GM19395 (cell line): Measurements from ENCODE around the gene LRRFIP1.
"Not testable (repeated sequence)": the region's sequence is repeated elsewhere in the genome, so short reads cannot be mapped to it uniquely, and the experiment has no call there.

Source experiments
- ATAC-seq: cut with Tn5 transposase; IDR thresholded peaks from one replicate; pipeline ENCODE4 v1.9.1; 2021; ENCODE audit warnings: mild to moderate bottlenecking, moderate library complexity; ENCODE audit not compliant: unreplicated experiment

LRRFIP1 gene

GRCh38 chr2:237596520-237597195 is 30.7 kb upstream of the LRRFIP1 start:
- ATAC-seq, result no peak

GRCh38 chr2:237597196-237598145 is 29.9 kb upstream of the LRRFIP1 start:
- no peak for ATAC-seq

- ATAC-seq, result no peak
These were observed 28.7 kb upstream of the LRRFIP1 start for GRCh38 chr2:237598468-237599208.

GRCh38 chr2:237599465-237600110 is 27.8 kb upstream of the LRRFIP1 start:
- no peak for ATAC-seq

GRCh38 chr2:237600205-237600846 is 27.1 kb upstream of the LRRFIP1 start:
- ATAC-seq, result no peak

- no peak for ATAC-seq
These were observed 25.8 kb upstream of the LRRFIP1 start for GRCh38 chr2:237601453-237602116.

- no peak for ATAC-seq
These were observed 25.0 kb upstream of the LRRFIP1 start for GRCh38 chr2:237602409-237602808.

- ATAC-seq, result no peak
These were observed 24.2 kb upstream of the LRRFIP1 start for GRCh38 chr2:237603049-237603717.

- no peak for ATAC-seq
These were observed 23.5 kb upstream of the LRRFIP1 start for GRCh38 chr2:237603718-237604362.

- no peak for ATAC-seq
These were observed 23.0 kb upstream of the LRRFIP1 start for GRCh38 chr2:237604391-237604790.

- ATAC-seq, result no peak
These were observed 22.4 kb upstream of the LRRFIP1 start for GRCh38 chr2:237604960-237605359.

GRCh38 chr2:237606522-237606921 is 20.9 kb upstream of the LRRFIP1 start:
- ATAC-seq, result not testable (repeated sequence)

GRCh38 chr2:237612527-237613357 is 14.6 kb upstream of the LRRFIP1 start:
- no peak for ATAC-seq

- ATAC-seq, result no peak
These were observed 13.7 kb upstream of the LRRFIP1 start for GRCh38 chr2:237613679-237614078.

- ATAC-seq, result no peak
These were observed 13.2 kb upstream of the LRRFIP1 start for GRCh38 chr2:237614151-237614720.

- ATAC-seq, result no peak
These were observed 11.6 kb upstream of the LRRFIP1 start for GRCh38 chr2:237615631-237616249.

GRCh38 chr2:237616373-237616733 is 11.0 kb upstream of the LRRFIP1 start:
- ATAC-seq, result no peak
